Caco-2 (cell line): Measurements from ENCODE around the gene MKX. TPM values are rescaled to one million over a fixed set of nuclear protein-coding genes. Genes with fewer than 3 reads are reported as not detected.

Experiments
- BruUV-seq: library from RNA; stranded (reverse); fragments of 400-500 nt; replicated peaks from 2 replicates; lab custom pipeline; 2021; lab: Mats Ljungman, UMichigan
- CTCF ChIA-PET: fragments of 300-600 bp; sonication (Branson Sonifier 250); formaldehyde crosslinking; loops from one replicate; lab custom pipeline; 2022; ENCODE audit warnings: antibody characterized with exemption; lab: Charles Lee
- POLR2A ChIA-PET: fragments of 300-600 bp; sonication (Branson Sonifier 250); formaldehyde crosslinking; loops from one replicate; lab custom pipeline; 2022; ENCODE audit warnings: antibody characterized with exemption; lab: Charles Lee
- DNase-seq, 2 experiments: peaks; one replicate each; pipeline versions ENCODE4 v3.0.0 to v3.0.0-alpha.2; 2020 to 2022
- H3K27me3 ChIP-seq: replicated peaks from 2 replicates; pipeline ENCODE4 v1.6.0; 2011; ENCODE audit warnings: low read length; ENCODE audit not compliant: control insufficient read depth, insufficient read depth
- H3K36me3 ChIP-seq: 2 replicates; pipeline ENCODE4 v1.5.1; 2011; ENCODE audit warnings: low read length; ENCODE audit not compliant: control insufficient read depth, insufficient read depth
- H3K4me1 ChIP-seq: fragments of 250-450 bp; sonication (Bioruptor Pico); 2 replicates; pipeline ENCODE4 v1.5.1; 2020; ENCODE audit warnings: mild to moderate bottlenecking
- H3K4me3 ChIP-seq: 2 replicates; pipeline ENCODE4 v1.5.1; 2011; ENCODE audit warnings: low read depth, mild to moderate bottlenecking, control low read depth, low read length
- H3K9me3 ChIP-seq: fragments of 250-450 bp; sonication (Bioruptor Pico); 2 replicates; pipeline ENCODE4 v1.5.1; 2020; ENCODE audit warnings: mild to moderate bottlenecking, moderate library complexity
- H3K27ac Mint-ChIP-seq: one replicate; pipeline ENCODE4 v1.8.0; 2022; ENCODE audit warnings: mixed read lengths; ENCODE audit not compliant: unreplicated experiment
- H3K27me3 Mint-ChIP-seq: one replicate; pipeline ENCODE4 v1.8.0; 2022; ENCODE audit warnings: mixed read lengths; ENCODE audit not compliant: insufficient read depth, unreplicated experiment
- H3K36me3 Mint-ChIP-seq: one replicate; pipeline ENCODE4 v1.8.0; 2022; ENCODE audit warnings: mild to moderate bottlenecking, mixed read lengths; ENCODE audit not compliant: insufficient read depth, unreplicated experiment
- H3K4me1 Mint-ChIP-seq: one replicate; pipeline ENCODE4 v1.8.0; 2022; ENCODE audit warnings: low read depth, mixed read lengths; ENCODE audit not compliant: unreplicated experiment
- H3K4me3 Mint-ChIP-seq: one replicate; pipeline ENCODE4 v1.8.0; 2022; ENCODE audit warnings: mild to moderate bottlenecking, moderate library complexity, mixed read lengths; ENCODE audit not compliant: unreplicated experiment
- H3K9me3 Mint-ChIP-seq: one replicate; pipeline ENCODE4 v1.8.0; 2022; ENCODE audit warnings: mixed read lengths; ENCODE audit not compliant: unreplicated experiment
- CTCF ChIP-seq, 2 experiments: fragments of 200-600 bp in 1 of 2; IDR thresholded peaks; 1 replicate in 1 of 2; 2 replicates in 1 of 2; pipeline versions ENCODE4 v1.5.1 to v1.8.0; 2011 to 2022; ENCODE audit warnings: antibody characterized with exemption in 1 of 2, control low read depth in 1 of 2, inconsistent platforms in 1 of 2, low read depth in 1 of 2, low read length in 1 of 2, mild to moderate bottlenecking in 1 of 2, moderate library complexity in 1 of 2; ENCODE audit not compliant: insufficient read depth in 1 of 2, severe bottlenecking in 1 of 2, unreplicated experiment in 1 of 2
- intact Hi-C: fragments of 100-400 bp; cut with micrococcal nuclease; formaldehyde crosslinking; loops from one replicate; pipeline ENCODE4 v1.10.0; 2022; ENCODE audit not compliant: unreplicated experiment
- total RNA-seq: library from RNA; stranded (reverse); gene quantifications from 2 replicates; pipeline ENCODE4 v1.2.3, GENCODE V29; 2022

MKX gene
- total RNA-seq, 1 experiment from 2014 or later, result 0.64 TPM

GRCh38 chr10:27744802-27745731 lies 552 bp downstream of the MKX start:
- DNase-seq, result no peak
- Histone ChIP-seq H3K36me3 (no peaks in the 10 kb centered on the region), H3K9me3 (no peaks in the 10 kb centered on the region), H3K4me3 (peak overlapping the region; percentile 19; the same call in 1 of the 2 replicates), H3K4me1 (peaks cover 25% of the 10 kb centered on the region), H3K27me3 (peaks cover 11% of the 10 kb centered on the region)
- no TSS peak for BruUV-seq
- Mint-ChIP-seq H3K4me3 (peak overlapping the region; percentile 75), H3K36me3 (no peaks in the 10 kb centered on the region), H3K27ac (no peak overlapping the region), H3K27me3 (peaks cover 36% of the 10 kb centered on the region), H3K9me3 (no peaks in the 10 kb centered on the region), H3K4me1 (peaks cover 5% of the 10 kb centered on the region)
- intact Hi-C loops, result loop anchor here (5.0 kb wide), 1 partner anchor 637 kb away; no protein-coding TSS in a partner anchor
- POLR2A ChIA-PET, result no interaction called here
- TF ChIP-seq CTCF (IDR thresholded peaks at IDR 0.05; ENCODE audit: insufficient read depth in 1 of 2, low read depth in 1 of 2, low read length in 1 of 2, severe bottlenecking in 1 of 2, unreplicated experiment in 1 of 2), result no peak
- CTCF ChIA-PET, result interaction anchor here (1.0 kb wide), 1 partner anchor 558 kb away, joined by 3 read pairs; the partner anchor contains the start of gene MPP7

GRCh38 chr10:27743877-27744801 lies 1.5 kb downstream of the MKX start:
- Histone ChIP-seq H3K9me3 (no peaks in the 10 kb centered on the region), H3K36me3 (no peaks in the 10 kb centered on the region), H3K27me3 (peaks cover 11% of the 10 kb centered on the region), H3K4me3 (peak overlapping the region; percentile 19), H3K4me1 (peaks cover 25% of the 10 kb centered on the region)
- BruUV-seq, result no TSS peak
- H3K9me3 Mint-ChIP-seq, result no peaks in the 10 kb centered on the region
- H3K27me3 Mint-ChIP-seq, result peaks cover 26% of the 10 kb centered on the region
- no peak for TF ChIP-seq CTCF (IDR thresholded peaks at IDR 0.05; ENCODE audit: insufficient read depth in 1 of 2, low read depth in 1 of 2, low read length in 1 of 2, severe bottlenecking in 1 of 2, unreplicated experiment in 1 of 2)
- POLR2A ChIA-PET, result no interaction called here
- intact Hi-C loops, result loop anchor here (2.0 to 5.0 kb wide), 2 partner anchors 435 to 638 kb away; no protein-coding TSS in a partner anchor
- no peaks in the 10 kb centered on the region for H3K36me3 Mint-ChIP-seq
- H3K4me3 Mint-ChIP-seq, result peak overlapping the region; percentile 75
- peaks cover 5% of the 10 kb centered on the region for H3K4me1 Mint-ChIP-seq
- CTCF ChIA-PET, result interaction anchor here (0.6 to 1.0 kb wide), 6 partner anchors 240 to 1533 kb away, joined by 3 to 10 read pairs (median 3); partner anchors contain the start of genes MPP7 and RAB18
- DNase-seq, result peak; percentile 51 to 59
- H3K27ac Mint-ChIP-seq, result no peak overlapping the region
